ENCODE data around the gene PHLPP2.

DNA sequence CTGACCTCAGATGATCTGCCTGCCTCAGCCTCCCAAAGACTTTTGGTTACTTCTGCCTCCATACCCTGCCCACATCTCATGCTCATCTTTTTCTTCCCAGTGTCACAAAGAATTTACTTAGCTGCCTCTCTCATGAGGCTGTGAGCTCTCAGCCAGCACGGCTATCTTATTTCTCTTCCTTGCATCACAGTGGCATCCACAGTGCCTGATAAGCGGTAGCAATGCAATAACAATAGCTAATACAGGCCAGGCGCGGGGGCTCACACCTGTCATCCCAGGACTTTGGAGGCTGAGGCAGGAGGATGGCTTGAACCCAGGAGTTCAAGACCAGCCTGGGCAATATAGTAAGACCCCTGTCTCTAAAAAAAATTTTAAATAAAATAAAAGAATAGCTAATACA lies 114.1 kb downstream of the PHLPP2 start:
- TF ChIP-seq, protein P1, sequence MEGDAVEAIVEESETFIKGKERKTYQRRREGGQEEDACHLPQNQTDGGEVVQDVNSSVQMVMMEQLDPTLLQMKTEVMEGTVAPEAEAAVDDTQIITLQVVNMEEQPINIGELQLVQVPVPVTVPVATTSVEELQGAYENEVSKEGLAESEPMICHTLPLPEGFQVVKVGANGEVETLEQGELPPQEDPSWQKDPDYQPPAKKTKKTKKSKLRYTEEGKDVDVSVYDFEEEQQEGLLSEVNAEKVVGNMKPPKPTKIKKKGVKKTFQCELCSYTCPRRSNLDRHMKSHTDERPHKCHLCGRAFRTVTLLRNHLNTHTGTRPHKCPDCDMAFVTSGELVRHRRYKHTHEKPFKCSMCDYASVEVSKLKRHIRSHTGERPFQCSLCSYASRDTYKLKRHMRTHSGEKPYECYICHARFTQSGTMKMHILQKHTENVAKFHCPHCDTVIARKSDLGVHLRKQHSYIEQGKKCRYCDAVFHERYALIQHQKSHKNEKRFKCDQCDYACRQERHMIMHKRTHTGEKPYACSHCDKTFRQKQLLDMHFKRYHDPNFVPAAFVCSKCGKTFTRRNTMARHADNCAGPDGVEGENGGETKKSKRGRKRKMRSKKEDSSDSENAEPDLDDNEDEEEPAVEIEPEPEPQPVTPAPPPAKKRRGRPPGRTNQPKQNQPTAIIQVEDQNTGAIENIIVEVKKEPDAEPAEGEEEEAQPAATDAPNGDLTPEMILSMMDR (conservative IDR thresholded peaks at IDR 0.05; ENCODE audit: low read depth, low read length), result no peak
- no peak for TF ChIP-seq EZH2phosphoT487 (IDR thresholded peaks at IDR 0.05; ENCODE audit: borderline replicate concordance, low read length)
- TF ChIP-seq EZH2 (IDR thresholded peaks at IDR 0.05; ENCODE audit: low read length, unreplicated experiment), result no peak
